SK-N-SH (cell line): ENCODE data around the gene P2RX5. TPM values are rescaled to one million over a fixed set of nuclear protein-coding genes. Genes with fewer than 3 reads are reported as not detected.

ENCODE experiments used
- CTCF ChIA-PET: fragments of 300-600, 350-600 bp; formaldehyde crosslinking; extraction: SDS; loops from one replicate; lab custom pipeline; 2021; lab: Yijun Ruan, JAX
- POLR2A ChIA-PET: fragments of 350-600 bp; sonication (Branson Sonifier 250); formaldehyde crosslinking; extraction: SDS; loops from one replicate; lab custom pipeline; 2020; ENCODE audit warnings: antibody characterized with exemption, inconsistent platforms; lab: Yijun Ruan, JAX
- DNase-seq: peaks from one replicate; pipeline ENCODE4 v3.0.0; 2012
- H2AFZ ChIP-seq: fragments of 200-600 bp; sonication (generic); 2 replicates; pipeline ENCODE4 v1.8.1; 2016; ENCODE audit warnings: antibody characterized with exemption, mild to moderate bottlenecking, low read depth
- H3F3A ChIP-seq: fragments of 200-600 bp; sonication (generic); replicated peaks from 2 replicates; pipeline ENCODE3; 2016; ENCODE audit warnings: antibody characterized with exemption, mild to moderate bottlenecking; ENCODE audit not compliant: insufficient read depth
- H3K27ac ChIP-seq, 2 experiments: fragments of 200-500 bp in 1 of 2; fragments of 200-600 bp in 1 of 2; sonication (Bioruptor generic) in 1 of 2; sonication (generic), shearing (Covaris generic) in 1 of 2; 2 replicates each; pipeline versions ENCODE4 v1.5.1 to v1.6.1; 2014 to 2016; ENCODE audit warnings: low read depth in 2 of 2, inconsistent platforms in 1 of 2, low read length in 1 of 2, mild to moderate bottlenecking in 1 of 2, mixed read lengths in 1 of 2
- H3K27me3 ChIP-seq: fragments of 200-600 bp; sonication (generic), shearing (Covaris generic); 2 replicates; pipeline ENCODE4 v1.6.1; 2016; ENCODE audit warnings: mixed run types; ENCODE audit not compliant: insufficient read depth
- H3K36me3 ChIP-seq, 2 experiments: fragments of 200-500 bp in 1 of 2; fragments of 200-600 bp in 1 of 2; sonication (Bioruptor generic) in 1 of 2; sonication (generic) in 1 of 2; replicated peaks in 1 of 2; 2 replicates each; pipeline versions ENCODE3 to v1.5.1; 2014 to 2016; ENCODE audit warnings: low read length in 1 of 2, mild to moderate bottlenecking in 1 of 2; ENCODE audit not compliant: insufficient read depth in 2 of 2, control insufficient read depth in 1 of 2
- H3K4me1 ChIP-seq, 2 experiments: fragments of 200-500 bp in 1 of 2; fragments of 200-600 bp in 1 of 2; sonication (Bioruptor generic) in 1 of 2; sonication (generic), shearing (Covaris generic) in 1 of 2; 2 replicates each; pipeline versions ENCODE4 v1.5.1 to v1.6.1; 2014 to 2016; ENCODE audit warnings: low read depth in 1 of 2, low read length in 1 of 2, mixed run types in 1 of 2; ENCODE audit not compliant: insufficient read depth in 2 of 2, control insufficient read depth in 1 of 2
- H3K4me2 ChIP-seq: fragments of 200-600 bp; sonication (generic), shearing (Covaris generic); 2 replicates; pipeline ENCODE4 v1.6.1; 2017; ENCODE audit warnings: mixed run types
- H3K4me3 ChIP-seq, 2 experiments: fragments of 200-500 bp in 1 of 2; fragments of 200-600 bp in 1 of 2; sonication (Bioruptor generic) in 1 of 2; sonication (generic), shearing (Covaris generic) in 1 of 2; 2 replicates each; pipeline versions ENCODE4 v1.5.1 to v1.8.1; 2014 to 2016; ENCODE audit warnings: low read depth in 2 of 2, inconsistent platforms in 1 of 2, low read length in 1 of 2, mild to moderate bottlenecking in 1 of 2, mixed read lengths in 1 of 2, moderate library complexity in 1 of 2
- H3K79me2 ChIP-seq: fragments of 200-600 bp; sonication (generic); 2 replicates; pipeline ENCODE4 v1.8.1; 2017; ENCODE audit warnings: mild to moderate bottlenecking; ENCODE audit not compliant: insufficient read depth
- H3K9ac ChIP-seq: fragments of 200-600 bp; sonication (generic); 2 replicates; pipeline ENCODE4 v1.6.1; 2017; ENCODE audit warnings: mixed run types
- H3K9me2 ChIP-seq: fragments of 200-600 bp; sonication (generic); 2 replicates; pipeline ENCODE4 v1.6.1; 2017; ENCODE audit warnings: mixed run types
- H3K9me3 ChIP-seq: fragments of 200-600 bp; sonication (generic); 2 replicates; pipeline ENCODE4 v1.6.1; 2017; ENCODE audit warnings: mixed run types, mild to moderate bottlenecking, moderate library complexity
- H4K20me1 ChIP-seq: fragments of 200-600 bp; sonication (generic); 2 replicates; pipeline ENCODE4 v1.6.1; 2017; ENCODE audit warnings: mild to moderate bottlenecking, mixed run types; ENCODE audit not compliant: insufficient read depth
- CTCF ChIP-seq: fragments of 200-600 bp; sonication (generic); IDR thresholded peaks from 2 replicates; pipeline ENCODE4 v1.6.1; 2017; ENCODE audit warnings: antibody characterized with exemption, mild to moderate bottlenecking, moderate library complexity
- IRF3 ChIP-seq: fragments of 150-350 bp; IDR thresholded peaks from 2 replicates; pipeline ENCODE4 v1.6.1; 2016; ENCODE audit warnings: mild to moderate bottlenecking, low read depth, low read length
- PBX3 ChIP-seq: IDR thresholded peaks from 2 replicates; pipeline ENCODE4; 2012
- RAD21 ChIP-seq: IDR thresholded peaks from 2 replicates; pipeline ENCODE4 v1.6.1; 2012; ENCODE audit warnings: mild to moderate bottlenecking, low read length
- REST ChIP-seq: IDR thresholded peaks from 2 replicates; pipeline ENCODE4 v1.6.1; 2012; ENCODE audit warnings: mild to moderate bottlenecking, low read depth, low read length, moderate library complexity
- RXRA ChIP-seq: IDR thresholded peaks from 2 replicates; pipeline ENCODE4 v1.4.0; 2012; ENCODE audit warnings: low read depth, mild to moderate bottlenecking, borderline replicate concordance
- SIN3A ChIP-seq: IDR thresholded peaks from 2 replicates; pipeline ENCODE4 v1.6.1; 2012; ENCODE audit warnings: low read depth, mild to moderate bottlenecking, low read length, moderate library complexity, borderline replicate concordance
- WGBS: methylation state at CpG from one replicate; pipeline ENCODE4 v1.1.6; 2017; ENCODE audit warnings: low lambda C conversion rate; 5-methylcytosine and 5-hydroxymethylcytosine counted together
- polyA plus RNA-seq, 3 experiments: library from polyadenylated mRNA; depleted of rRNA; stranded (reverse); fragments of >200 nt; gene quantifications; 2 replicates each; pipeline ENCODE4 v1.2.3, GENCODE V29; 2012

The P2RX5 gene
- polyA plus RNA-seq, 1 of the 3 experiments (the other 2 are of a cell fraction) = 0.97 TPM

- no peak for DNase-seq
- Histone ChIP-seq H3K4me1 (peaks cover 0 to 13% of the 10 kb centered on the region in 2 experiments; a peak in 3 of 4 replicates), H3K36me3 (peaks cover 0 to 8% of the 10 kb centered on the region in 2 experiments), H3K9me3 (no peaks in the 10 kb centered on the region), H4K20me1 (peaks cover 4% of the 10 kb centered on the region; the same call in 1 of the 2 replicates), H2AFZ (no peak overlapping the region), H3K4me3 (no peak overlapping the region), H3K4me2 (no peak overlapping the region), H3K27ac (no peak overlapping the region), H3K9ac (no peak overlapping the region), H3K27me3 (no peaks in the 10 kb centered on the region), H3K9me2 (no peaks in the 10 kb centered on the region), H3K79me2 (no peaks in the 10 kb centered on the region), H3F3A (peaks cover 12% of the 10 kb centered on the region)
- 91% methylated on average over 16 of the region's 16 CpGs for WGBS
- CTCF ChIA-PET = interaction anchor here (2.2 kb wide), 1 partner anchor 608 kb away, joined by 5 read pairs; no protein-coding TSS in a partner anchor
- TF ChIP-seq RAD21 = no peak
- TF ChIP-seq RXRA = no peak
- TF ChIP-seq IRF3 = no peak
- TF ChIP-seq SIN3A = no peak
- POLR2A ChIA-PET = interaction anchor here (0.6 kb wide), 1 partner anchor 49 kb away, joined by 3 read pairs; no protein-coding TSS in a partner anchor
Measured at GRCh38 chr17:3656353-3656752, 39.6 kb downstream of the P2RX5 start.

- CTCF ChIA-PET = no interaction called here
Measured at GRCh38 chr17:3655766-3656165, 40.2 kb downstream of the P2RX5 start.

More at GRCh38 chr17:3655766-3656165, 40.2 kb downstream of the P2RX5 start:
- POLR2A ChIA-PET = no interaction called here
- Histone ChIP-seq H3K4me1 (peaks cover 0 to 13% of the 10 kb centered on the region in 2 experiments; a peak in 3 of 4 replicates), H3K9ac (no peak overlapping the region), H3F3A (peaks cover 10% of the 10 kb centered on the region), H3K4me3 (no peak overlapping the region), H2AFZ (no peak overlapping the region), H3K79me2 (no peaks in the 10 kb centered on the region), H4K20me1 (peaks cover 4% of the 10 kb centered on the region; the same call in 1 of the 2 replicates), H3K27me3 (no peaks in the 10 kb centered on the region), H3K27ac (no peak overlapping the region), H3K9me2 (no peaks in the 10 kb centered on the region), H3K4me2 (no peak overlapping the region), H3K36me3 (peaks cover 0 to 5% of the 10 kb centered on the region in 2 experiments), H3K9me3 (no peaks in the 10 kb centered on the region)
- DNase-seq = no peak
- WGBS = 97% methylated on average over 6 of the region's 11 CpGs
- TF ChIP-seq REST (no peak), PBX3 (peak; percentile 14; the same call in 1 of the 2 replicates), IRF3 (no peak), CTCF (no peak)
